ENCODE results near the gene RABGAP1L. TPM values are rescaled to one million over a fixed set of nuclear protein-coding genes. Genes with fewer than 3 reads are reported as not detected.
"Not testable (repeated sequence)": the region's sequence is repeated elsewhere in the genome, so short reads cannot be mapped to it uniquely, and the experiment has no call there.

RABGAP1L gene
- total RNA-seq, 1 donor from 2014 or later = 46.0 TPM

DNA sequence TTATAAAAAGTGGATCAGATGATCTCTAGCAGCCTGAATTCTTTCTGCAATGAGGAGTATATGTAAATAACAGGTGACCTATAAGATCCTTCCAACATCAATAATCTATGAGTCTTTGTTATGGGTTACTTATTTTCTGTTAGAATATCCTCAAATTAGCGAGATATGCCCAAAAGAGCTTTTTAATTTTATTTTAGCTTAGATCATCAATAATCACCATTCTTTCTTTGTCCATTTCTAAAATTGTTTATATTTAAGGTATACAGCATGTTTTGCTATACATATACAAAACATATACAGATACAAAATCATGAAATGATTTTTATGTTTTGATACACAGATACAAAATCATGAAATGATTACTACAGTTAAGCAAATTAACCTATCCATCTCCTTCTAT, 11.8 kb downstream of the RABGAP1L start:
- Histone ChIP-seq H4K20me1 (ENCODE audit: low read depth) (no peaks in the 10 kb centered on the region), H3K79me2 (ENCODE audit: low read depth) (peaks cover 3% of the 10 kb centered on the region), H2AFZ (replicated peaks) (no peak overlapping the region), H3K9me3 (ENCODE audit: low read depth) (no peaks in the 10 kb centered on the region), H3K27me3 (no peaks in the 10 kb centered on the region), H3K36me3 (no peaks in the 10 kb centered on the region), H3K4me1 (no peaks in the 10 kb centered on the region), H3F3A (ENCODE audit: low read depth) (no peaks in the 10 kb centered on the region), H3K4me2 (no peak overlapping the region), H3K9ac (no peak overlapping the region), H3K27ac (no peak overlapping the region), H3K4me3 (no peak overlapping the region)
- no peaks in the 10 kb centered on the region for H3K4me1 Mint-ChIP-seq
- H3K4me3 Mint-ChIP-seq = no peak overlapping the region
- peaks cover 3% of the 10 kb centered on the region for H3K9me3 Mint-ChIP-seq
- DNase-seq (ENCODE audit: low spot score) = no peak
- no peaks in the 10 kb centered on the region for H3K36me3 Mint-ChIP-seq
- H3K27ac Mint-ChIP-seq = no peak overlapping the region
- H3K27me3 Mint-ChIP-seq (ENCODE audit: insufficient read depth, low read depth) = no peaks in the 10 kb centered on the region
- TF ChIP-seq EZH2phosphoT487 (IDR thresholded peaks at IDR 0.05) (no peak), EZH2 (IDR thresholded peaks at IDR 0.05) (no peak)
- TF ChIP-seq, protein P1, sequence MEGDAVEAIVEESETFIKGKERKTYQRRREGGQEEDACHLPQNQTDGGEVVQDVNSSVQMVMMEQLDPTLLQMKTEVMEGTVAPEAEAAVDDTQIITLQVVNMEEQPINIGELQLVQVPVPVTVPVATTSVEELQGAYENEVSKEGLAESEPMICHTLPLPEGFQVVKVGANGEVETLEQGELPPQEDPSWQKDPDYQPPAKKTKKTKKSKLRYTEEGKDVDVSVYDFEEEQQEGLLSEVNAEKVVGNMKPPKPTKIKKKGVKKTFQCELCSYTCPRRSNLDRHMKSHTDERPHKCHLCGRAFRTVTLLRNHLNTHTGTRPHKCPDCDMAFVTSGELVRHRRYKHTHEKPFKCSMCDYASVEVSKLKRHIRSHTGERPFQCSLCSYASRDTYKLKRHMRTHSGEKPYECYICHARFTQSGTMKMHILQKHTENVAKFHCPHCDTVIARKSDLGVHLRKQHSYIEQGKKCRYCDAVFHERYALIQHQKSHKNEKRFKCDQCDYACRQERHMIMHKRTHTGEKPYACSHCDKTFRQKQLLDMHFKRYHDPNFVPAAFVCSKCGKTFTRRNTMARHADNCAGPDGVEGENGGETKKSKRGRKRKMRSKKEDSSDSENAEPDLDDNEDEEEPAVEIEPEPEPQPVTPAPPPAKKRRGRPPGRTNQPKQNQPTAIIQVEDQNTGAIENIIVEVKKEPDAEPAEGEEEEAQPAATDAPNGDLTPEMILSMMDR (IDR thresholded peaks at IDR 0.05) = no peak

DNA sequence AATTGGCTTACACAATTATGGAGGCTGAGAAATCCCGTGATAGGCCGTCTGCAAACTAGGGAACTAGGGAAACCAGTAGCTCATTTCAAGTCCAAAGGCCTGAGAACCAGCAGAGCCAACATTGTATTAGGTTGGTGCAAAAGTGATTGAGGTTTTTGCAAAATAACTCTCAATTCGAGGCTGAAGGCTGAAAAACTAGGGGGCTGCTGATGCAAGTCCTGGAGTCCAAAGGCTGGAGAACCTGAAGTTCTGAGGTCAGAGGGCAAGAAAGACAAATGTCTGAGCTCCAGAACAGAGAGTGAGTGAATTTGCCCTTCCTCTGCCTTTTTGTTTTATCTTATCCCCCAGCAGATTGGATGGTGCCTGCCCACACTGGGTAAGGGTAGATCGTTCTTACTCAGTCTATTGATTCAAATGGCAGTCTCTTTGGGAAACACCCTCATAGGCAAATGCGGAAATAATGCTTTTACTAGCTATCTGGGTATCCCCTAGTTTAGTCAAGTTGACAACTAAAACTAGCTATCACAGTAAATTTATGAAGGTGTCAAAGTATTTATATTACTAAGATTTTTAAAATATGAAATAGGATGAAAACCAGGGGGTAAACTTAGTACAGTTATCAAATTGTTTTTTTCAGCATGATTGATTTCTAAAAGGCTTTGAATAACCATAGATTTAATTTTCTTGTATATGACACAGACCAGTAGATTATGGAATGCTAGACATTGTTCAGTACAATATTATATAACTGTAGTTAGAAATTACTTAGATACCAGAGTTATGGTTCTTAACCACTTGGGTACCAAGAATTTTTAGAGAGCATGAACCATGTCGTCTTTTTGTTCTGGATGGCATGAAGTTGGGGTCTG, 15.4 kb downstream of the RABGAP1L start:
- peaks cover 16% of the 10 kb centered on the region for H3K9me3 Mint-ChIP-seq
- Histone ChIP-seq H2AFZ (replicated peaks) (no peak overlapping the region), H3K9ac (no peak overlapping the region), H3K9me3 (ENCODE audit: low read depth) (no peaks in the 10 kb centered on the region), H3K27ac (no peak overlapping the region), H3K4me1 (no peaks in the 10 kb centered on the region), H3K36me3 (no peaks in the 10 kb centered on the region), H4K20me1 (ENCODE audit: low read depth) (no peaks in the 10 kb centered on the region), H3K27me3 (no peaks in the 10 kb centered on the region), H3F3A (ENCODE audit: low read depth) (no peaks in the 10 kb centered on the region), H3K4me2 (no peak overlapping the region), H3K79me2 (ENCODE audit: low read depth) (peaks cover 3% of the 10 kb centered on the region), H3K4me3 (no peak overlapping the region)
- no peaks in the 10 kb centered on the region for H3K4me1 Mint-ChIP-seq
- no peak for TF ChIP-seq EZH2phosphoT487 (IDR thresholded peaks at IDR 0.05)
- TF ChIP-seq, protein P1 (IDR thresholded peaks at IDR 0.05) = no peak
- TF ChIP-seq EZH2 (IDR thresholded peaks at IDR 0.05) = no peak
- H3K36me3 Mint-ChIP-seq = peaks cover 6% of the 10 kb centered on the region
- H3K27ac Mint-ChIP-seq = no peak overlapping the region
- no peak for DNase-seq (ENCODE audit: low spot score)
- H3K4me3 Mint-ChIP-seq = no peak overlapping the region
- no peaks in the 10 kb centered on the region for H3K27me3 Mint-ChIP-seq (ENCODE audit: insufficient read depth, low read depth)

DNA sequence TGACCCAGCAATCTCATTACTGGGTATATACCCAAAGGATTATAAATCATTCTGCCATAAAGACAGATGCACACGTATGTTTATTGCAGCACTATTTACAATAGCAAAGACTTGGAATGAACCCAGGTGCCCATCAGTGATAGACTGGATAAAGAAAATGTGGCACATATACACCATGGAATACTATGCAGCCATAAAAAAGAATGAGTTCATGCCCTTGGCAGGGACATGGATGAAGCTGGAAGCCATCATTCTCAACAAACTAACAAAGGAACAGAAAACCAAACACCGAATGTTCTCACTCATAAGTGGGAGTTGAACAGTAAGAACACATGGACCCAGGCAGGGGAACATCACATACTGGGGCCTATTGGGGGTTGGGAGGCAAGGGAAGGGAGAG, 19.1 kb downstream of the RABGAP1L start:
- not testable (repeated sequence) for H3K36me3 Mint-ChIP-seq; H3K4me2 ChIP-seq; H3K79me2 ChIP-seq (ENCODE audit: low read depth); H3K27ac Mint-ChIP-seq; DNase-seq (ENCODE audit: low spot score); H3K4me3 ChIP-seq; H3K4me1 Mint-ChIP-seq; H3K36me3 ChIP-seq; H3K4me3 Mint-ChIP-seq; H3K9ac ChIP-seq; H3F3A ChIP-seq (ENCODE audit: low read depth); H3K27ac ChIP-seq; H4K20me1 ChIP-seq (ENCODE audit: low read depth); H3K9me3 ChIP-seq (ENCODE audit: low read depth); H2AFZ ChIP-seq (replicated peaks); H3K27me3 ChIP-seq; H3K27me3 Mint-ChIP-seq (ENCODE audit: insufficient read depth, low read depth); H3K4me1 ChIP-seq
- H3K9me3 Mint-ChIP-seq = peaks cover 16% of the 10 kb centered on the region

DNA sequence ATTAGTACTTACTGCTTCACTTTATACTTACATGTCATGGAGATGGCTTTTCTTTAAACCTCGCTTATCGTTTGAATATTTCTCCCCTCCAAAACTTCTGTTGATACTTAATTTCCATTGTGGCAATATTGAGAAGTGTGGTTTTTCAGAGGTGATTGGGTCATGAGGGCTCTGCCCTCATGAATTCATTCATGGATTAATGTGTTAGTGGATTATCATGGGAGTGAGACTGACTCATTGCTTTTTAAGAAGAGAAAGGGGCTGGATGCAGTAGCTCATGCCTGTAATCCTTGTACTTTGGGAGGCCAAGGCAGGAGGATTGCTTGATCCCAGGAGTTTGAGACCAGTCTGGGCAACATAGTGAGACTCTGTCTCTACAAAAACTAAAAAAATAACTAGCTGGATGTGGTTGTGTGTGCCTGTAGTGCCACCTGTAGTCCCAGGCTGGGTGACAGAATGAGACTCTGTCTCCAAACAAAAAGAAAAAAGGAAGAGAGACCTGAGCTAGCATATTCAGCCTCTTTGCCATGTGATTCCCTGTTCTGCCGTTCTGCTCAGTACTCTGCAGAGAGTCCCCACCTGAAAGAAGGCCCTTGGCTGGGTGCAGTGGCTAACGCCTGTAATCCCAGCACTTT, 30.2 kb downstream of the RABGAP1L start:
- H3K27me3 ChIP-seq = no peaks in the 10 kb centered on the region
- H3K9me3 Mint-ChIP-seq = peaks cover 13% of the 10 kb centered on the region
- peaks cover 6% of the 10 kb centered on the region for H3K36me3 ChIP-seq
- H4K20me1 ChIP-seq (ENCODE audit: low read depth) = no peaks in the 10 kb centered on the region
- no peak overlapping the region for H3K27ac ChIP-seq
- H3K4me2 ChIP-seq = no peak overlapping the region
- H3K36me3 Mint-ChIP-seq = peaks cover 4% of the 10 kb centered on the region
- no peak overlapping the region for H3K4me3 Mint-ChIP-seq
- DNase-seq (ENCODE audit: low spot score) = no peak
- no peak overlapping the region for H3K9ac ChIP-seq
- no peaks in the 10 kb centered on the region for H3F3A ChIP-seq (ENCODE audit: low read depth)
- peaks cover 5% of the 10 kb centered on the region for H3K79me2 ChIP-seq (ENCODE audit: low read depth)
- no peaks in the 10 kb centered on the region for H3K4me1 Mint-ChIP-seq
- H2AFZ ChIP-seq (replicated peaks) = no peak overlapping the region
- no peaks in the 10 kb centered on the region for H3K4me1 ChIP-seq
- no peak overlapping the region for H3K27ac Mint-ChIP-seq
- H3K4me3 ChIP-seq = no peak overlapping the region
- TF ChIP-seq EZH2phosphoT487 (IDR thresholded peaks at IDR 0.05) (no peak), EZH2 (IDR thresholded peaks at IDR 0.05) (no peak)
- TF ChIP-seq, protein P1 (IDR thresholded peaks at IDR 0.05) = no peak
- H3K27me3 Mint-ChIP-seq (ENCODE audit: insufficient read depth, low read depth) = no peaks in the 10 kb centered on the region
- H3K9me3 ChIP-seq (ENCODE audit: low read depth) = peaks cover 7% of the 10 kb centered on the region
